H1 (cell line): ENCODE data around the gene VPS11.

Experiments used
- JUND ChIP-seq: IDR thresholded peaks from 2 replicates; pipeline ENCODE4 v1.6.1; 2011; ENCODE audit warnings: mild to moderate bottlenecking, improper control_type of control experiment, low read length
- POLR2A ChIP-seq, 2 experiments: IDR thresholded peaks; 1 replicate in 1 of 2; 2 replicates in 1 of 2; pipeline ENCODE4 v1.6.1; 2011; ENCODE audit warnings: low read depth in 2 of 2, low read length in 2 of 2, mild to moderate bottlenecking in 2 of 2; ENCODE audit errors: control extremely low read depth in 1 of 2
- TF ChIP-seq, protein P1 (sequence below), 3 experiments: IDR thresholded peaks; 1 replicate in 2 of 3; 2 replicates in 1 of 3; pipeline versions ENCODE4 v1.5.1 to v1.6.1; 2011; ENCODE audit warnings: low read length in 3 of 3, mild to moderate bottlenecking in 3 of 3, inconsistent platforms in 2 of 3, low read depth in 1 of 3, moderate library complexity in 1 of 3; ENCODE audit not compliant: insufficient read depth in 1 of 3; ENCODE audit errors: control extremely low read depth in 1 of 3

- TF ChIP-seq, protein P1, sequence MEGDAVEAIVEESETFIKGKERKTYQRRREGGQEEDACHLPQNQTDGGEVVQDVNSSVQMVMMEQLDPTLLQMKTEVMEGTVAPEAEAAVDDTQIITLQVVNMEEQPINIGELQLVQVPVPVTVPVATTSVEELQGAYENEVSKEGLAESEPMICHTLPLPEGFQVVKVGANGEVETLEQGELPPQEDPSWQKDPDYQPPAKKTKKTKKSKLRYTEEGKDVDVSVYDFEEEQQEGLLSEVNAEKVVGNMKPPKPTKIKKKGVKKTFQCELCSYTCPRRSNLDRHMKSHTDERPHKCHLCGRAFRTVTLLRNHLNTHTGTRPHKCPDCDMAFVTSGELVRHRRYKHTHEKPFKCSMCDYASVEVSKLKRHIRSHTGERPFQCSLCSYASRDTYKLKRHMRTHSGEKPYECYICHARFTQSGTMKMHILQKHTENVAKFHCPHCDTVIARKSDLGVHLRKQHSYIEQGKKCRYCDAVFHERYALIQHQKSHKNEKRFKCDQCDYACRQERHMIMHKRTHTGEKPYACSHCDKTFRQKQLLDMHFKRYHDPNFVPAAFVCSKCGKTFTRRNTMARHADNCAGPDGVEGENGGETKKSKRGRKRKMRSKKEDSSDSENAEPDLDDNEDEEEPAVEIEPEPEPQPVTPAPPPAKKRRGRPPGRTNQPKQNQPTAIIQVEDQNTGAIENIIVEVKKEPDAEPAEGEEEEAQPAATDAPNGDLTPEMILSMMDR (IDR thresholded peaks at IDR 0.05; ENCODE audit: control extremely low read depth in 1 of 3, insufficient read depth in 1 of 3, low read depth in 1 of 3, low read length in 3 of 3): no peak
- no peak for TF ChIP-seq POLR2A (IDR thresholded peaks at IDR 0.05; ENCODE audit: control extremely low read depth in 1 of 2, low read depth in 2 of 2, low read length in 2 of 2)
- no peak for TF ChIP-seq JUND
Observed at GRCh38 chr11:119062779-119063178, 4.8 kb upstream of the VPS11 start.
